Liver (tissue), 9 donors: Measurements from ENCODE around the gene CBFA2T3. TPM values are rescaled to one million over a fixed set of nuclear protein-coding genes. Genes with fewer than 3 reads are reported as not detected.

Experiments used
- DNase-seq: peaks from one replicate; pipeline ENCODE4 v3.0.0-alpha.2; 2017; ENCODE audit warnings: low spot score
- H3K27ac ChIP-seq, 2 donors: one replicate each; pipeline ENCODE4 v1.7.0; 2013; ENCODE audit warnings: inconsistent platforms in 2 of 2, low read length in 2 of 2, control low read depth in 1 of 2, low read depth in 1 of 2, mild to moderate bottlenecking in 1 of 2
- H3K27me3 ChIP-seq, 4 donors: one replicate each; pipeline versions ENCODE4 v1.6.1 to v1.7.0; 2013; ENCODE audit warnings: low read length in 3 of 4, inconsistent platforms in 1 of 4, mild to moderate bottlenecking in 1 of 4, moderate library complexity in 1 of 4; ENCODE audit not compliant: control insufficient read depth in 4 of 4, insufficient read depth in 4 of 4
- H3K36me3 ChIP-seq, 4 donors: one replicate each; pipeline versions ENCODE4 v1.6.1 to v1.7.0; 2013; ENCODE audit warnings: low read length in 3 of 4, mild to moderate bottlenecking in 3 of 4, low read depth in 1 of 4, moderate library complexity in 1 of 4; ENCODE audit not compliant: control insufficient read depth in 4 of 4, insufficient read depth in 3 of 4
- H3K4me1 ChIP-seq, 4 donors: one replicate each; pipeline versions ENCODE4 v1.6.1 to v1.7.0; 2013; ENCODE audit warnings: low read length in 3 of 4, mild to moderate bottlenecking in 3 of 4, moderate library complexity in 1 of 4; ENCODE audit not compliant: control insufficient read depth in 4 of 4, insufficient read depth in 4 of 4
- H3K4me3 ChIP-seq, 3 donors: one replicate each; pipeline versions ENCODE4 v1.6.1 to v1.7.0; 2013; ENCODE audit warnings: low read length in 3 of 3, control low read depth in 1 of 3, low read depth in 1 of 3, mild to moderate bottlenecking in 1 of 3
- H3K9ac ChIP-seq, 2 donors: one replicate each; pipeline ENCODE4 v1.7.0; 2013; ENCODE audit warnings: low read length in 2 of 2, mild to moderate bottlenecking in 2 of 2, moderate library complexity in 2 of 2, control low read depth in 1 of 2, low read depth in 1 of 2
- H3K9me3 ChIP-seq, 4 donors: one replicate each; pipeline versions ENCODE4 v1.6.1 to v1.7.0; 2013; ENCODE audit warnings: low read length in 3 of 4; ENCODE audit not compliant: control insufficient read depth in 4 of 4
- ATF3 ChIP-seq: IDR thresholded peaks from 2 replicates; pipeline ENCODE4 v1.6.1; 2016; ENCODE audit warnings: antibody characterized with exemption
- CTCF ChIP-seq: fragments of 150-350 bp; IDR thresholded peaks from 2 replicates; pipeline ENCODE4 v1.5.1; 2017; ENCODE audit warnings: improper control_type of control experiment, low read depth, low read length; ENCODE audit not compliant: missing input control
- EGR1 ChIP-seq, 2 donors: IDR thresholded peaks; 2 replicates each; pipeline ENCODE4 v1.6.1; 2016 to 2018; ENCODE audit warnings: antibody characterized with exemption in 2 of 2, low read depth in 2 of 2
- FOXA1 ChIP-seq: IDR thresholded peaks from 2 replicates; pipeline ENCODE4 v1.6.1; 2016; ENCODE audit warnings: antibody characterized with exemption
- FOXA2 ChIP-seq: IDR thresholded peaks from 2 replicates; pipeline ENCODE4 v1.6.1; 2016; ENCODE audit warnings: antibody characterized with exemption
- GABPA ChIP-seq, 2 donors: IDR thresholded peaks in 1 of 2; conservative IDR thresholded peaks in 1 of 2; 2 replicates each; pipeline ENCODE4 v1.6.1; 2016; ENCODE audit warnings: antibody characterized with exemption in 2 of 2, mild to moderate bottlenecking in 1 of 2, moderate library complexity in 1 of 2
- HNF4A ChIP-seq, 2 donors: conservative IDR thresholded peaks; 2 replicates each; pipeline ENCODE4 v1.6.1; 2016; ENCODE audit warnings: antibody characterized with exemption in 2 of 2, mild to moderate bottlenecking in 2 of 2
- HNF4G ChIP-seq: IDR thresholded peaks from 2 replicates; pipeline ENCODE4 v1.6.1; 2016; ENCODE audit warnings: antibody characterized with exemption
- JUND ChIP-seq, 2 donors: IDR thresholded peaks; 2 replicates each; pipeline ENCODE4 v1.6.1; 2016; ENCODE audit warnings: antibody characterized with exemption in 2 of 2
- RAD21 ChIP-seq, 2 donors: IDR thresholded peaks; 2 replicates each; pipeline ENCODE4 v1.6.1; 2016; ENCODE audit warnings: antibody characterized with exemption in 2 of 2, mild to moderate bottlenecking in 2 of 2
- REST ChIP-seq: IDR thresholded peaks from 2 replicates; pipeline ENCODE4 v1.6.1; 2016; ENCODE audit warnings: antibody characterized with exemption, mild to moderate bottlenecking
- RXRA ChIP-seq, 2 donors: IDR thresholded peaks; 2 replicates each; pipeline ENCODE4 v1.6.1; 2017 to 2018; ENCODE audit warnings: antibody characterized with exemption in 2 of 2, mild to moderate bottlenecking in 1 of 2
- SP1 ChIP-seq: IDR thresholded peaks from 2 replicates; pipeline ENCODE4 v1.6.1; 2018; ENCODE audit warnings: antibody characterized with exemption, mild to moderate bottlenecking
- TAF1 ChIP-seq: conservative IDR thresholded peaks from 2 replicates; pipeline ENCODE4 v1.6.1; 2016; ENCODE audit warnings: antibody characterized with exemption, mild to moderate bottlenecking
- YY1 ChIP-seq: IDR thresholded peaks from 2 replicates; pipeline ENCODE4 v1.6.1; 2016; ENCODE audit warnings: antibody characterized with exemption, mild to moderate bottlenecking
- ZBTB33 ChIP-seq: IDR thresholded peaks from 2 replicates; pipeline ENCODE4 v1.6.1; 2016; ENCODE audit warnings: antibody characterized with exemption
- WGBS: extraction: QIAGEN DNeasy Blood & Tissue Kit; methylation state at CpG from one replicate; pipeline ENCODE4 v1.1.7; 2013; 5-methylcytosine and 5-hydroxymethylcytosine counted together
- polyA plus RNA-seq, 2 donors: library from polyadenylated mRNA; stranded (reverse) in 1 of 2; unstranded in 1 of 2; fragments of 200-250 nt in 1 of 2; fragments of >200 nt in 1 of 2; fragmentation: Nextera tagmentation in 1 of 2; extraction: Ambion mirVana in 1 of 2; gene quantifications; one replicate each; pipeline versions ENCODE4 v1.2.1 to v1.2.3, GENCODE V29; 2013 to 2015
- total RNA-seq, 2 donors: library from RNA; depleted of rRNA; stranded (reverse); fragments of >200 nt; gene quantifications; one replicate each; pipeline ENCODE4 v1.2.3, GENCODE V29; 2014
- donor health status: healthy.
- donor health status: healthy.
- donor health status: healthy.
- donor health status: healthy.
- donor health status: healthy.

CBFA2T3 gene
- total and polyA plus RNA-seq, 4 donors, result 1.4 to 4.5 (median 3.1) TPM

- TF ChIP-seq CTCF (no peak), FOXA2 (no peak), EGR1 (IDR thresholded peaks at IDR 0.05; ENCODE audit: low read depth in 2 of 2) (no peak), HNF4G (no peak), ZBTB33 (no peak), TAF1 (no peak), GABPA (IDR thresholded peaks at IDR 0.05 in 1 of 2, conservative IDR thresholded peaks at IDR 0.05 in 1 of 2) (no peak), HNF4A (conservative IDR thresholded peaks at IDR 0.05) (no peak), RAD21 (IDR thresholded peaks at IDR 0.05) (no peak), SP1 (no peak)
- H3K9ac ChIP-seq, result no peak overlapping the region
- no peaks in the 10 kb centered on the region for H3K4me1 ChIP-seq
- peaks cover 0 to 3% (median 0%) of the 10 kb centered on the region in 4 donors for H3K9me3 ChIP-seq
- no peak overlapping the region for H3K4me3 ChIP-seq
- no peaks in the 10 kb centered on the region for H3K36me3 ChIP-seq
- no peak overlapping the region for H3K27ac ChIP-seq
- DNase-seq, result no peak
- H3K27me3 ChIP-seq, result peaks cover 0 to 2% (median 0%) of the 10 kb centered on the region in 4 donors
Measured at GRCh38 chr16:88964636-88965035, 12.4 kb downstream of the CBFA2T3 start.

GRCh38 chr16:88963583-88963982, 13.4 kb downstream of the CBFA2T3 start:
- WGBS, result 84% methylated on average over 20 of the region's 20 CpGs
- Histone ChIP-seq H3K4me3 (no peak overlapping the region), H3K9me3 (peaks cover 0 to 3% (median 0%) of the 10 kb centered on the region in 4 donors), H3K4me1 (no peaks in the 10 kb centered on the region), H3K27me3 (peaks cover 0 to 2% (median 0%) of the 10 kb centered on the region in 4 donors), H3K36me3 (no peaks in the 10 kb centered on the region), H3K27ac (no peak overlapping the region), H3K9ac (no peak overlapping the region)
- DNase-seq, result no peak
- TF ChIP-seq FOXA2 (no peak), TAF1 (no peak), ZBTB33 (no peak), FOXA1 (no peak), JUND (IDR thresholded peaks at IDR 0.05) (no peak), CTCF (no peak), ATF3 (no peak), SP1 (no peak), RXRA (IDR thresholded peaks at IDR 0.05) (no peak), HNF4G (no peak), REST (no peak), YY1 (no peak)
